Keratinocyte (primary cell): ENCODE results near the gene ZNF716. TPM values are rescaled to one million over a fixed set of nuclear protein-coding genes. Genes with fewer than 3 reads are reported as not detected.

Source experiments
- DNase-seq: peaks from one replicate; pipeline ENCODE4 v3.0.0-alpha.2; 2011; ENCODE audit warnings: low read depth, missing footprints, low spot score
- FAIRE-seq: peaks from 2 replicates; lab custom pipeline; 2011; peaks lifted over from hg19 to GRCh38; lab: Jason Lieb, UNC
- H2AFZ ChIP-seq: 2 replicates; pipeline ENCODE4 v1.6.0; 2012; ENCODE audit warnings: low read length, control low read depth, inconsistent platforms; ENCODE audit not compliant: control insufficient read depth
- H3K27ac ChIP-seq: 2 replicates; pipeline ENCODE4 v1.5.1; 2011; ENCODE audit warnings: low read length; ENCODE audit not compliant: control insufficient read depth, insufficient read depth
- H3K27me3 ChIP-seq: 3 replicates; pipeline ENCODE4 v1.6.0; 2011; ENCODE audit warnings: low read length; ENCODE audit not compliant: control insufficient read depth, insufficient read depth; ENCODE audit errors: extremely low read depth
- H3K36me3 ChIP-seq, 2 experiments: 2 replicates in 1 of 2; 3 replicates in 1 of 2; pipeline ENCODE4 v1.5.1; 2011; ENCODE audit warnings: low read length in 2 of 2, mild to moderate bottlenecking in 1 of 2; ENCODE audit not compliant: control insufficient read depth in 2 of 2, insufficient read depth in 2 of 2; ENCODE audit errors: extremely low read depth in 1 of 2
- H3K4me1 ChIP-seq: 3 replicates; pipeline ENCODE4 v1.5.1; 2011; ENCODE audit warnings: low read length; ENCODE audit not compliant: control insufficient read depth, insufficient read depth; ENCODE audit errors: extremely low read depth
- H3K4me2 ChIP-seq: 3 replicates; pipeline ENCODE4 v1.6.0; 2011; ENCODE audit warnings: low read depth, low read length; ENCODE audit not compliant: control insufficient read depth, insufficient read depth; ENCODE audit errors: extremely low read depth
- H3K4me3 ChIP-seq, 3 experiments: fragments of 200-600 bp in 1 of 3; sonication (generic) in 1 of 3; 2 replicates in 2 of 3; 3 replicates in 1 of 3; pipeline ENCODE4 v1.5.1; 2011 to 2016; ENCODE audit warnings: low read length in 3 of 3, mild to moderate bottlenecking in 3 of 3, control low read depth in 2 of 3, inconsistent platforms in 1 of 3, low read depth in 1 of 3, mixed read lengths in 1 of 3, mixed run types in 1 of 3, moderate library complexity in 1 of 3; ENCODE audit not compliant: control insufficient read depth in 2 of 3, insufficient read depth in 2 of 3; ENCODE audit errors: extremely low read depth in 1 of 3
- H3K79me2 ChIP-seq: 2 replicates; pipeline ENCODE4 v1.6.0; 2012; ENCODE audit warnings: low read length; ENCODE audit not compliant: control insufficient read depth, insufficient read depth
- H3K9ac ChIP-seq: 3 replicates; pipeline ENCODE4 v1.6.0; 2011; ENCODE audit warnings: low read length; ENCODE audit not compliant: control insufficient read depth, insufficient read depth; ENCODE audit errors: extremely low read depth
- H3K9me1 ChIP-seq: 3 replicates; pipeline ENCODE4 v1.6.0; 2011; ENCODE audit warnings: low read length; ENCODE audit not compliant: control insufficient read depth, insufficient read depth; ENCODE audit errors: extremely low read depth
- H3K9me3 ChIP-seq: 2 replicates; pipeline ENCODE4 v1.5.1; 2012; ENCODE audit warnings: low read depth, low read length; ENCODE audit not compliant: control insufficient read depth
- H4K20me1 ChIP-seq: 3 replicates; pipeline ENCODE4 v1.6.0; 2011; ENCODE audit warnings: low read length; ENCODE audit not compliant: control insufficient read depth, insufficient read depth; ENCODE audit errors: extremely low read depth
- CTCF ChIP-seq, 3 experiments: IDR thresholded peaks in 1 of 3; conservative IDR thresholded peaks in 1 of 3; optimal IDR thresholded peaks in 1 of 3; 2 replicates in 2 of 3; 3 replicates in 1 of 3; pipeline versions ENCODE3 to v1.5.1; 2011; ENCODE audit warnings: low read length in 3 of 3, mild to moderate bottlenecking in 3 of 3, moderate library complexity in 2 of 3, control low read depth in 1 of 3, inconsistent platforms in 1 of 3; ENCODE audit not compliant: insufficient read depth in 2 of 3; ENCODE audit errors: extremely low read depth in 1 of 3
- EZH2 ChIP-seq: IDR thresholded peaks from one replicate; pipeline ENCODE4 v1.6.1; 2012; ENCODE audit warnings: inconsistent platforms, mild to moderate bottlenecking, low read length, moderate library complexity
- dilution Hi-C: fragments of 300-500 bp; cut with MboI; formaldehyde crosslinking; loops from one replicate; pipeline ENCODE4 v1.7.0; 2020; ENCODE audit warnings: low sequenced_read_pairs; ENCODE audit not compliant: extremely low pct_ligation_motif_present
- polyA plus RNA-seq, 5 experiments: library from polyadenylated mRNA; depleted of rRNA in 3 of 5; stranded (reverse) in 3 of 5; stranded (forward) in 1 of 5; unstranded in 1 of 5; fragments of >200 nt; gene quantifications; 1 replicate in 1 of 5; 2 replicates in 3 of 5; 3 replicates in 1 of 5; pipeline versions ENCODE4 v1.2.1 to v1.2.3, GENCODE V29; 2011 to 2012; ENCODE audit warnings: missing spikeins in 2 of 5, low read depth in 1 of 5, low replicate concordance in 1 of 5
- small RNA-seq, 3 experiments: library from RNA; depleted of rRNA; stranded (forward); fragments of <200 nt; gene quantifications; one replicate each; pipeline ENCODE3, GENCODE V24; 2012; ENCODE audit warnings: low read depth in 3 of 3, low replicate concordance in 1 of 3; ENCODE audit not compliant: insufficient read length in 3 of 3

Gene ZNF716
- polyA plus RNA-seq, 1 donor (not counting 4 experiments of a cell fraction or from before 2014, with no cell fraction given) = not detected

GRCh38 chr7:57496395-57496794 lies 46.4 kb downstream of the ZNF716 start:
- no peak overlapping the region for H3K4me3 ChIP-seq
- DNase-seq = no peak
- TF ChIP-seq EZH2 (no peak), CTCF (optimal IDR thresholded peaks at IDR 0.05 in 1 of 3, IDR thresholded peaks at IDR 0.05 in 1 of 3, conservative IDR thresholded peaks at IDR 0.05 in 1 of 3; ENCODE audit: extremely low read depth in 1 of 3, insufficient read depth in 2 of 3, low read length in 3 of 3) (no peak)
- no peaks in the 10 kb centered on the region for H3K4me1 ChIP-seq
- no peak overlapping the region for H3K9ac ChIP-seq
- no peaks in the 10 kb centered on the region for H3K9me1 ChIP-seq
- H3K27ac ChIP-seq = no peak overlapping the region
- H3K9me3 ChIP-seq = peaks cover 19% of the 10 kb centered on the region
- H3K79me2 ChIP-seq = no peaks in the 10 kb centered on the region
- no peaks in the 10 kb centered on the region for H4K20me1 ChIP-seq
- H3K27me3 ChIP-seq = no peaks in the 10 kb centered on the region
- dilution Hi-C loops = no loop called here
- H2AFZ ChIP-seq = no peak overlapping the region
- H3K4me2 ChIP-seq = no peak overlapping the region
- H3K36me3 ChIP-seq = no peaks in the 10 kb centered on the region
- no peak for FAIRE-seq

GRCh38 chr7:57505176-57505575 lies 55.2 kb downstream of the ZNF716 start:
- Histone ChIP-seq H3K9ac (no peak overlapping the region), H3K79me2 (no peaks in the 10 kb centered on the region), H3K27ac (no peak overlapping the region), H3K4me3 (no peak overlapping the region), H3K9me3 (peaks cover 3% of the 10 kb centered on the region), H3K4me1 (no peaks in the 10 kb centered on the region), H3K9me1 (no peaks in the 10 kb centered on the region), H3K4me2 (no peak overlapping the region), H4K20me1 (no peaks in the 10 kb centered on the region), H3K27me3 (no peaks in the 10 kb centered on the region), H3K36me3 (no peaks in the 10 kb centered on the region), H2AFZ (no peak overlapping the region)
- no peak for DNase-seq
- FAIRE-seq = no peak
- TF ChIP-seq EZH2 (no peak), CTCF (optimal IDR thresholded peaks at IDR 0.05 in 1 of 3, IDR thresholded peaks at IDR 0.05 in 1 of 3, conservative IDR thresholded peaks at IDR 0.05 in 1 of 3; ENCODE audit: extremely low read depth in 1 of 3, insufficient read depth in 2 of 3, low read length in 3 of 3) (no peak)
- dilution Hi-C loops = no loop called here

Small RNA genes lying within 50 kb of the gene (small RNA-seq; reads per million reads assigned to genes)
- 0 reads per million in 3 experiments for gene MIR3147
